Activated T-helper 1 cell treated with anti-CD3 and anti-CD28 coated beads, Interleukin-12 subunit alpha, Interleukin-12 subunit beta, Interleukin-2, Interleukin-4 antibody, amounts not matched to agents 30 ng/mL and 10 ng/mL and 1 ng/mL, durations not matched to agents 14 hours and 24 hours and 36 hours (primary cell): ENCODE measurements around the gene FBXO45. TPM values are rescaled to one million over a fixed set of nuclear protein-coding genes. Genes with fewer than 3 reads are reported as not detected.
"Not testable (repeated sequence)": the region's sequence is repeated elsewhere in the genome, so short reads cannot be mapped to it uniquely, and the experiment has no call there.

Experiments used
- DNase-seq: peaks from one replicate; pipeline ENCODE4 v3.0.0; 2021; ENCODE audit warnings: low spot score
- H3K27ac Mint-ChIP-seq: one replicate; pipeline ENCODE4 v1.8.0; 2021; ENCODE audit warnings: mild to moderate bottlenecking, mixed read lengths
- H3K27me3 Mint-ChIP-seq: one replicate; pipeline ENCODE4 v1.8.0; 2022; ENCODE audit warnings: mild to moderate bottlenecking, moderate library complexity, mixed read lengths; ENCODE audit not compliant: insufficient read depth
- H3K36me3 Mint-ChIP-seq: one replicate; pipeline ENCODE4 v1.8.0; 2021; ENCODE audit warnings: low read depth, mixed read lengths
- H3K4me1 Mint-ChIP-seq: one replicate; pipeline ENCODE4 v1.8.0; 2021; ENCODE audit warnings: low read depth, mixed read lengths
- H3K4me3 Mint-ChIP-seq: one replicate; pipeline ENCODE4 v1.8.0; 2021; ENCODE audit warnings: mild to moderate bottlenecking, moderate library complexity, mixed read lengths
- H3K9me3 Mint-ChIP-seq: one replicate; pipeline ENCODE4 v1.8.0; 2021; ENCODE audit warnings: mixed read lengths
- intact Hi-C: fragments of 100-400 bp; cut with micrococcal nuclease; formaldehyde crosslinking; loops from one replicate; pipeline ENCODE4 v1.15.1; 2024
- total RNA-seq: library from RNA; stranded (reverse); gene quantifications from 2 replicates; pipeline ENCODE4 v1.2.3, GENCODE V29; 2022

The FBXO45 gene
- total RNA-seq, 1 donor from 2014 or later, result 22.8 TPM

DNA sequence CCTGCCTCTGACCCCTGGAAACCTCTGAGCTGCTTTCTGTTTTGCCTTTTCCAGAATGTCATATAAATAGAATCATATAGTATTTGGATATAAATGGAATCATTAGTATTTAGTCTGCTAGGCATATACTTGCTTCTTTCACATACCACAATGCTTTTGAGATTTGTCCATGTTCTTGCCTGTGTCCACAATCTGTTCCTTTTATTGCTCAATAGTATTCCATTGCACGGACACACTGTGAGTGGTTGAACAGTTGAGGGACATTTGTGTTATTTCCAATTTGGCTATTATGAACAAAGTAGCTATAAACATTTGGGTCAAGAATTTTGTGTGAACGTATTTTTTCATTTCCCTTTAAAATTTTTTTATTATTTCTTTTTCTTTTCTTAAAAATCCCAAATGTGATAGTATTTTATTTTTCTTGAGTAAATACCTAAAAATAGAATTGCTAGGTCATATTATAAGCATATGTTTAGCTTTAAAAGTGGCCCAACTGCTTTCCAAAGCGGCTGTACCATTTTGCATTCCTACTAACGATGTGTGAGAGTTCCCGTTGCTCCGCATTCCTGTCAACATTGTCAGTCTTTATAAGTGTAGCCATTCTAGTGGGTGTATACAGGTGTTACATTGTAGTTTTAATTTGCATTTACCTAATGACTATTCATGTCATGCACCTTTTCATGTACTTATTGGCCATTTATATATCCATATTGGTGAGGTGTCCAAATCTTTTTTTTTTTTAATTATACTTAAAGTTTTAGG is 26.6 kb upstream of the FBXO45 start:
- intact Hi-C loops, result no loop called here
- Mint-ChIP-seq H3K9me3 (no peaks in the 10 kb centered on the region), H3K4me1 (peaks cover 5% of the 10 kb centered on the region), H3K4me3 (no peak overlapping the region), H3K27me3 (peaks cover 24% of the 10 kb centered on the region), H3K36me3 (no peaks in the 10 kb centered on the region), H3K27ac (no peak overlapping the region)
- no peak for DNase-seq

DNA sequence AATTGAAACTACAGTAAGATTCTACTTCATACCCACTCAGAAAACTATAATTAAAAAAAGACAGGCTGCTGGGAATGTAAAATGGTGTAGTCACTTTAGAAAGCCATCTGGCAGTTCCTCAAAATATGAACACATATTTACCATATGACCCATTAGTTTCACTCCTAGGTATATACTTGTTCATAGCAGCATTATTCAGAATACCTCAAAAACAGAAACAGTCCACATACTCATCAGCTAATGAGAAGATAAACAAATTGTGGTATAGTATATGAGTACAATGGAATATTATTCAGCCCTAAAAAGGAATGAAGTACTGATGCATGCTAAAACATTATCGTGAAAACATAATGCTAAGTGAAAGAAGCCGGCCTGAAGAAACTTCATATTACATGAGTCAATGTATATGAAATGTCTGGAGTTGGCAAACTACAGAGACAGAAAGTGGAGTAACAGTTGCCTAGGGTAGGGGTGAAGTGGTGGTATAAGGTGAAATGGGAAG is 23.9 kb upstream of the FBXO45 start:
- Mint-ChIP-seq H3K27ac (no peak overlapping the region), H3K4me1 (no peaks in the 10 kb centered on the region), H3K27me3 (peaks cover 22% of the 10 kb centered on the region), H3K4me3 (no peak overlapping the region), H3K36me3 (no peaks in the 10 kb centered on the region), H3K9me3 (peaks cover 10% of the 10 kb centered on the region)
- DNase-seq, result no peak
- intact Hi-C loops, result no loop called here

DNA sequence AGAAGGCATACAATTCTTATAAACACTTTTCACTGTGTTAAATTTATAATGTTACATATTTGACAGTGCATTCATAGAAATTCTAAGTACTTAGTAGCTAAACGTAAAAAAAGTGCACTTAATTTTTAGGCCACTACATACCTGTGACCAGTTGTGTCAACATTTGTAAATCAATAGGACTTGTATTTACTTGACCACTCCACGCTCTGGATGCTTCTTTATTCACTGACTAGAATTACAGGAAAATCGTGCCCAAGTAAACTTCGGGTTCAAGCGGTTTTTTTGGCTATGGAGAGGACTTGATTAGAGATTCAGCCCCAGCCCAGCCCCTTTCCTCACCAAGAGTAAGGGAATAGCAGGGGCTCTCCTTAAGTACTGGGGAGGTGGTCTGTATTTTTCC is 21.9 kb upstream of the FBXO45 start:
- peaks cover 19% of the 10 kb centered on the region for H3K9me3 Mint-ChIP-seq
- H3K4me3 Mint-ChIP-seq, result no peak overlapping the region
- H3K36me3 Mint-ChIP-seq, result no peaks in the 10 kb centered on the region
- no peak overlapping the region for H3K27ac Mint-ChIP-seq
- H3K27me3 Mint-ChIP-seq, result peaks cover 22% of the 10 kb centered on the region
- intact Hi-C loops, result no loop called here
- H3K4me1 Mint-ChIP-seq, result no peaks in the 10 kb centered on the region
- no peak for DNase-seq

DNA sequence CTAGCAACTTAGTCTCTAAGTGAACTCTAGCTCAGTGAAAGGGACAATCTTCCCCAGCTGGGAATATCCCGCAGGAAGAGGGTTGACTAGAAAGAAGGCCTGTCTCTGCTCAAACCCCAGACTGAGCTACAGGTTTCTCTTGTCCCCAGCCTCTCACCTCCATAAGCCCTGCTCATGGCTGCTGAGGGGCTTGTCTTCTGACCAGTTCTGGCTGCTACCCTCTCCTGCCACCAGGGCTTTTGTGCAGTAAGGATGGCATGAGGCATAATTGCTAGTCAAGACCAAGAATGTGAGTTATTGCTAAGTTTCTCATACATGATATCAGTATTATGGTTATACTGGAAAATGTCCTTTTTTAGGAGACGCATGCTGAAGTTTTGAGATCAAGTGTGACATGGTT is 21.4 kb upstream of the FBXO45 start:
- peaks cover 22% of the 10 kb centered on the region for H3K27me3 Mint-ChIP-seq
- no peak for DNase-seq

DNA sequence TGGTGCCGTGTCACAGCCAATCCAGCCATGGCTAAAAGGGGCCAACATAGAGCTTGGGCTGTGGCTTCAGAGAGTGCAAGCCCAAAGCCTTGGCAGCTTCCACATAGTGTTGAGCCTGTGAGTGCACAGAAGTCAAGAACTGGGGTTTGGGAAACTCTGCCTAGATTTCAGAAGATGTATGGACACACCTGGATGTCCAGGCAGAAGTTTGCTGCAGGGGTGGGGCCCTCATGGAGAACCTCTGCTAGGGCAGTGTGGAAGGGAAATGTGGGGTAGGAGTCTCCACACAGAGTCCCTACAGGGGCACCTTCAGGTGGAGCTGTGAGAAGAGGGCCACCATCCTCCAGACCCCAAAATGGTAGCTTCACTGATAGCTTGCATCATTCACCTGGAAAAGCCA is 19.1 kb upstream of the FBXO45 start:
- peaks cover 19% of the 10 kb centered on the region for H3K9me3 Mint-ChIP-seq
- DNase-seq, H3K4me1 Mint-ChIP-seq, H3K36me3 Mint-ChIP-seq, H3K27ac Mint-ChIP-seq, H3K4me3 Mint-ChIP-seq, intact Hi-C loops: not testable (repeated sequence)
- H3K27me3 Mint-ChIP-seq, result peaks cover 19% of the 10 kb centered on the region

More for the DNA sequence above, 21.4 kb upstream of the FBXO45 start:
- H3K4me1 Mint-ChIP-seq, result no peaks in the 10 kb centered on the region
- peaks cover 2% of the 10 kb centered on the region for H3K36me3 Mint-ChIP-seq
- peaks cover 19% of the 10 kb centered on the region for H3K9me3 Mint-ChIP-seq
- intact Hi-C loops, result no loop called here
- H3K4me3 Mint-ChIP-seq, result no peak overlapping the region
- no peak overlapping the region for H3K27ac Mint-ChIP-seq

DNA sequence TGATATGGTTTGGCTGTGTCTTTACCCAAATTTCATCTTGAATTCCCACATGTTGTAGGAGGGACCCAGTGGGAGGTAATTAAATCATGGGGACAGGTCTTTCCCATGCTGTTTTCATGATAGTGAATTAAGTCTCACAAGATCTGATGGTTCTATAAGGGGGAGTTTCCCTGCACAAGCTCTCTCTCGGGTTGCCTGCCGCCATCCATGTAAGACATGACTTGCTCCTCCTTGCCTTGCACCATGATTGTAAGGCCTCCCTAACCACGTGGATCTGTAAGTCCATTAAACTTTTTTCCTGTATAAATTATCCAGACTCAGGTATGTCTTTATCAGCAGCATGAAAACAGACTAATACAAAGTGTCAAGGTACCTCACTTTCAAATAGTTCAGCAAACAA is 18.3 kb upstream of the FBXO45 start:
- DNase-seq, result not testable (repeated sequence)

DNA sequence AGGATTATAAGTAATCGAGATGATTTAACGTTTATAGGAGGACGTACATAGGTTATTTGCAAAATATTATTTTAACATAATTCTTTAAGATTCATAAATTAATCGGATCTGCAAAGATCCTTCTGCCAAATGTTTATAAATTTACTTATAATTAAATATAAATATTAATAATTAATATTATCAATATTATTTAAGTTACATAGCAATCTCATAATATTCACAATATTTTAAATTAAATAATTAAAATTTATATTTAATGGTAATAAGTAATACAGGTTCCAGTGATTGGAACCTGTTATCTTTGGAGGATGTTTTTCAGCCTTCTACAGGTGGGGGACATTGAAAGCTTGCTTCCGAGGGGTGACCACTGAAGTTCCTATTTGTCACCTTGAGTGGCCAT is 16.2 kb upstream of the FBXO45 start:
- intact Hi-C loops, result no loop called here
- Mint-ChIP-seq H3K27ac (no peak overlapping the region), H3K9me3 (peaks cover 19% of the 10 kb centered on the region)

More for the DNA sequence above, 18.3 kb upstream of the FBXO45 start:
- Mint-ChIP-seq H3K9me3 (peaks cover 19% of the 10 kb centered on the region), H3K27me3 (peaks cover 14% of the 10 kb centered on the region)
- intact Hi-C loops, H3K27ac Mint-ChIP-seq, H3K4me1 Mint-ChIP-seq, H3K36me3 Mint-ChIP-seq, H3K4me3 Mint-ChIP-seq: not testable (repeated sequence)

DNA sequence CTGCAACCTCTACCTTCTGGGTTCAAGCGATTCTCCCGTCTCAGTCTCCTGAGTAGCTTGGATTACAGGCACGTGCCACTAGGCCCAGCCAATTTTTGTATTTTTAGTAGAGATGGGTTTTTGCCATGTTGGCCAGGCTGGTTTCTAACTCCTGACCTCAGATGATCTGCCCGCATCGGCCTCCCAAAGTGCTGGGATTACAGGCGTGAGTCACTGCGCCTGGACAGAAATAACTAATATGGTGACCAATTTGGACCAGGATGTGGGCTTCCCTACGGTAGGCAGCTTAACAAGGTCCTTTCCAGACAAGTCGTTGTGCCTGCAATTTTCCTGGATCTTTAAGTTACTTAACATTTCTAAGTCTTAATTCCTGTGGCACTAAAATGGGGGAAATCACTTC is 14.9 kb upstream of the FBXO45 start:
- no peak overlapping the region for H3K27ac Mint-ChIP-seq
- DNase-seq, result no peak
- no peaks in the 10 kb centered on the region for H3K4me1 Mint-ChIP-seq
- no peaks in the 10 kb centered on the region for H3K27me3 Mint-ChIP-seq
- intact Hi-C loops, result no loop called here
- peaks cover 13% of the 10 kb centered on the region for H3K36me3 Mint-ChIP-seq
- H3K9me3 Mint-ChIP-seq, result peaks cover 13% of the 10 kb centered on the region
- H3K4me3 Mint-ChIP-seq, result no peak overlapping the region

More for the DNA sequence above, 16.2 kb upstream of the FBXO45 start:
- Mint-ChIP-seq H3K4me3 (no peak overlapping the region), H3K4me1 (no peaks in the 10 kb centered on the region), H3K36me3 (peaks cover 13% of the 10 kb centered on the region), H3K27me3 (peaks cover 3% of the 10 kb centered on the region)
- DNase-seq, result no peak

DNA sequence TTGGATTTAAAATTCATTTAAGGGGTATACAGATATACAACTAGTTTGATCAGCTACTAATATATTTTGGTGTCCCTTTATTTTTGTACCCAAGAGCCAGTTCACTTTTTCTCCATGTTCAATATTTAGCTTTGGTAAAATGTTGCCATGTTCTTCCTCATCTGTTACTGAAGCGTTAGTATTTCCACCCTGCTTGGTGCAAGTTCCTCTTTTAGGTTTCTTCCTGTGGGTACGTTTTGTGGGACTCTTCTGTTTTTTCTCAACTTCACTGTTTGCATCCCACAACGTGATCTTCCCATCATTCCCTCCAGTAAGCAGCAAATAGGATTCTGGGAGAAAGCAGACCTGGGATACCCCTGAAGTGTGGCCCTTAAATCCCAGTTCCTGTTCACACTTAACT is 14.3 kb upstream of the FBXO45 start:
- Mint-ChIP-seq H3K27me3 (no peaks in the 10 kb centered on the region), H3K27ac (no peak overlapping the region), H3K4me1 (no peaks in the 10 kb centered on the region), H3K36me3 (peaks cover 15% of the 10 kb centered on the region), H3K9me3 (peaks cover 12% of the 10 kb centered on the region), H3K4me3 (no peak overlapping the region)
- intact Hi-C loops, result no loop called here
- no peak for DNase-seq

DNA sequence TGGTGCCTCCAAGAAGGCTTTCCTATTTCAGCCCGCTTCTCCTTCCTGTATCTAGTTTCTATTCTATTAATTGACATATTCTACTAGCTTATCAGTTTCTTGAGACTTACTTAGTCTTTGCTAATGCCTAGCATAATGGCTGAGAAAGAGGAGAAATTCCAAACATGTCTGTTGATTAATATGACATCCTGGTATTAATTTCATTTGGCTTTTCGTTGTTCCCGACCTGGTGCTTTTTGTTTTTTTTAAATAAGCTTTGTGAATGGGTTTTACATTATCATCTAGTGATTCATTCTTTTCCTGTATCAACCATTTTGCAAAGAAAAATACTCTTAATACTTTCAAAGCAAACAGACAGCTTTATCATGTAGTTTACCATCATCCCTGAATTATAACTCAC is 13.2 kb upstream of the FBXO45 start:
- intact Hi-C loops, result no loop called here
- no peak for DNase-seq
- H3K27me3 Mint-ChIP-seq, result no peaks in the 10 kb centered on the region
- no peak overlapping the region for H3K4me3 Mint-ChIP-seq
- peaks cover 2% of the 10 kb centered on the region for H3K9me3 Mint-ChIP-seq
- H3K4me1 Mint-ChIP-seq, result peaks cover 5% of the 10 kb centered on the region
- peaks cover 15% of the 10 kb centered on the region for H3K36me3 Mint-ChIP-seq
- H3K27ac Mint-ChIP-seq, result no peak overlapping the region

DNA sequence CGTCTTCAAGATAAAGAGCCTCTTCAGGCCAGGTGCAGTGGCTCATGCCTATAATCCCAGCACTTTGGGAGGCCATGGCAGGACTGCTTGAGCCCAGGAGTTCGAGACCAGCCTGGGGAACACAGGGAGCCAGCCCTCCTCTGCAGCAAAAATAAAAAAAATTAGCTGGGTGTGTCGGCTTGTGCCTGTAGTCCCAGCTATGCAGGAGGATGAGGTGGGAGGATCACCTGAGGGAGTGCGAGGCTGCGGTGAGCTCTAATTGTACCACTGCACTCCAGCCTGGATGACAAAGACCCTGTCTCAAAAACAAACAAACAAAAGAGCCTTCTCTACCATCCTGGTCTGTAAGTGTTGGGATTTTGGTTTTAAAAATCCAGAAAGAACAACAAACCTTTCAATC is 11.2 kb upstream of the FBXO45 start:
- DNase-seq, result no peak
- peaks cover 9% of the 10 kb centered on the region for H3K4me1 Mint-ChIP-seq
- H3K27me3 Mint-ChIP-seq, result no peaks in the 10 kb centered on the region
- H3K36me3 Mint-ChIP-seq, result peaks cover 18% of the 10 kb centered on the region
- H3K27ac Mint-ChIP-seq, result no peak overlapping the region
- intact Hi-C loops, result no loop called here
- H3K9me3 Mint-ChIP-seq, result no peaks in the 10 kb centered on the region
- no peak overlapping the region for H3K4me3 Mint-ChIP-seq

DNA sequence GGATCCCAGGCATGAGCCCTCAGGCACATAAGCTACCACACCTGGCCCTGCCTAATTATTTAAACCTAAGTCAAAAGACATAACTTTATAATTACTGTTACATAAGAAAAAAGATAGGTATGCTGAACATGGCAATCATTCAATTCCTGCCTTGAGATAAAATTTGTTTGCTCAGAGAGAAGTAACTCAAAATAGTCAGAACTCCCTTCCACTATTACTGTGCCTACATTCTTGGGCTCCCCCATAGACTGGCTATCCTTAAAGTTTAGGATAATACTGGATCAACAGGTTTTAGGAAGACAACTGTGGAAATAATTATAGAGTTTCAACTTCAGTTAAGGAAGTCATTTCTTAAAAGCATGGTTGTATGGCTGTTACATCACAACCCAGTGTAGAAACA is 10.0 kb upstream of the FBXO45 start:
- no peaks in the 10 kb centered on the region for H3K9me3 Mint-ChIP-seq
- H3K4me3 Mint-ChIP-seq, result no peak overlapping the region
- no peak for DNase-seq
- intact Hi-C loops, result no loop called here
- no peak overlapping the region for H3K27ac Mint-ChIP-seq
- peaks cover 16% of the 10 kb centered on the region for H3K4me1 Mint-ChIP-seq
- H3K36me3 Mint-ChIP-seq, result peaks cover 21% of the 10 kb centered on the region
- H3K27me3 Mint-ChIP-seq, result no peaks in the 10 kb centered on the region

DNA sequence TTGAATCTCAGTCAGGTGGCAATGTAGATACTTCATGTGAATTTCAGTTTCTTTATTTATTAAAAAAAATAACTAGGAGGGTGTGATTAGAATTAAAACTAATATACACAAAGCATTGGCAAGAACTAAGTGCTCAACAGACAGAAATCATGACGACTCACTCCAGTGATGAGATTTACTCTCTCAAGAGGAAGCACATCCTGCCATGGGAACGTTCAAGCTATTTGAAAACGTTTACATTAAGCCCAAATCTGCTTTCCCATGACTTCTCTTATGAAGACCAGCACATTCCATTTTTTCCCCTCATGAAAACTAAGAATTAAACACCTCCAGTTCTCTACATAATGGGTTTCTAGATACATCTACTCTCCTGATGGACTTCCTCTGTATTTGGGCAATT is 8.6 kb upstream of the FBXO45 start:
- no peak for DNase-seq

More for the DNA sequence above, 8.6 kb upstream of the FBXO45 start:
- Mint-ChIP-seq H3K27me3 (no peaks in the 10 kb centered on the region), H3K36me3 (peaks cover 22% of the 10 kb centered on the region), H3K9me3 (no peaks in the 10 kb centered on the region), H3K4me3 (no peak overlapping the region), H3K4me1 (peaks cover 29% of the 10 kb centered on the region), H3K27ac (no peak overlapping the region)
- intact Hi-C loops, result no loop called here
